IgD-negative memory B cell (primary cell): Measurements from ENCODE around the gene FAM149A. TPM values are rescaled to one million over a fixed set of nuclear protein-coding genes. Genes with fewer than 3 reads are reported as not detected.

Experiments used
- polyA plus RNA-seq: library from polyadenylated mRNA; unstranded; fragments of 300-500 nt; fragmentation: Illumina TruSeq; gene quantifications from one replicate; pipeline ENCODE4 v1.2.3, GENCODE V29; 2021

FAM149A gene
- polyA plus RNA-seq, 1 donor from 2014 or later, result not detected

Other genes starting within 250 kb of the FAM149A start
- gene TLR3, start 35.5 kb upstream of the FAM149A start, polyA plus RNA-seq, result not detected
- 18.9 TPM for gene CYP4V2, start 86.9 kb downstream of the FAM149A start, polyA plus RNA-seq
- gene KLKB1, start 122.8 kb downstream of the FAM149A start, polyA plus RNA-seq, result 0.23 TPM
- not detected for gene F11, start 161.5 kb downstream of the FAM149A start, polyA plus RNA-seq